Esophagus muscularis mucosa (tissue), 4 donors: ENCODE measurements around the gene PNPT1. TPM values are rescaled to one million over a fixed set of nuclear protein-coding genes. Genes with fewer than 3 reads are reported as not detected.
"Not testable (repeated sequence)": the region's sequence is repeated elsewhere in the genome, so short reads cannot be mapped to it uniquely, and the experiment has no call there.

Experiments used
- DNase-seq: peaks from one replicate; pipeline ENCODE4 v3.0.0-alpha.2; 2017; ENCODE audit errors: extremely low spot score
- H3K27ac ChIP-seq, 4 donors: fragments of 200-600 bp; sonication (generic); replicated peaks in 1 of 4; 1 replicate in 3 of 4; 2 replicates in 1 of 4; pipeline ENCODE4 v1.5.1; 2016 to 2019; ENCODE audit warnings: mild to moderate bottlenecking in 1 of 4
- H3K27me3 ChIP-seq, 4 donors: fragments of 200-600 bp; sonication (generic); one replicate each; pipeline versions ENCODE4 v1.5.1 to v1.6.0; 2016 to 2019
- H3K36me3 ChIP-seq, 4 donors: fragments of 200-600 bp; sonication (generic); one replicate each; pipeline ENCODE4 v1.5.1; 2016 to 2019
- H3K4me1 ChIP-seq, 4 donors: fragments of 200-600 bp; sonication (generic); one replicate each; pipeline ENCODE4 v1.5.1; 2016 to 2019
- H3K4me3 ChIP-seq, 4 donors: fragments of 200-600 bp; sonication (generic); 1 replicate in 2 of 4; 2 replicates in 2 of 4; pipeline ENCODE4 v1.5.1; 2016 to 2019; ENCODE audit warnings: mild to moderate bottlenecking in 4 of 4, moderate library complexity in 1 of 4
- H3K9me3 ChIP-seq, 4 donors: fragments of 200-600 bp; sonication (generic); 1 replicate in 3 of 4; 2 replicates in 1 of 4; pipeline ENCODE4 v1.5.1; 2016 to 2019
- EP300 ChIP-seq: sonication (generic); formaldehyde crosslinking; IDR thresholded peaks from one replicate; pipeline ENCODE4 v1.6.1; 2017; ENCODE audit warnings: antibody characterized with exemption
- POLR2A ChIP-seq: fragments of 450-650 bp; IDR thresholded peaks from one replicate; pipeline ENCODE4 v1.6.1; 2017; ENCODE audit warnings: antibody characterized with exemption, moderate library complexity, mild to moderate bottlenecking, low read depth
- POLR2AphosphoS5 ChIP-seq, 2 donors: sonication (generic); formaldehyde crosslinking; IDR thresholded peaks; one replicate each; pipeline ENCODE4 v1.6.1; 2017; ENCODE audit warnings: antibody characterized with exemption in 2 of 2
- WGBS: methylation state at CpG from one replicate; pipeline ENCODE4 v1.1.5; 2018; 5-methylcytosine and 5-hydroxymethylcytosine counted together
- intact Hi-C: fragments of 100-400 bp; cut with DNase I; formaldehyde crosslinking; loops from one replicate; pipeline ENCODE4 v1.15.1; 2023
- total RNA-seq, 4 donors: library from RNA; depleted of rRNA; stranded (reverse); fragments of >200 nt; gene quantifications; one replicate each; pipeline versions ENCODE4 v1.1.0 to v1.2.1, GENCODE V29; 2016
- TF ChIP-seq, protein P1 (sequence below), 3 experiments: fragments of 200-600 bp in 2 of 3; fragments of 450-650 bp in 1 of 3; sonication (generic) in 2 of 3; IDR thresholded peaks; one replicate each; pipeline ENCODE4 v1.5.1; 2017 to 2019; ENCODE audit warnings: antibody characterized with exemption in 3 of 3, mild to moderate bottlenecking in 2 of 3, moderate library complexity in 1 of 3

PNPT1 gene
- total RNA-seq, 4 donors from 2014 or later: 13.1 to 17.2 (median 15.6) TPM

DNA sequence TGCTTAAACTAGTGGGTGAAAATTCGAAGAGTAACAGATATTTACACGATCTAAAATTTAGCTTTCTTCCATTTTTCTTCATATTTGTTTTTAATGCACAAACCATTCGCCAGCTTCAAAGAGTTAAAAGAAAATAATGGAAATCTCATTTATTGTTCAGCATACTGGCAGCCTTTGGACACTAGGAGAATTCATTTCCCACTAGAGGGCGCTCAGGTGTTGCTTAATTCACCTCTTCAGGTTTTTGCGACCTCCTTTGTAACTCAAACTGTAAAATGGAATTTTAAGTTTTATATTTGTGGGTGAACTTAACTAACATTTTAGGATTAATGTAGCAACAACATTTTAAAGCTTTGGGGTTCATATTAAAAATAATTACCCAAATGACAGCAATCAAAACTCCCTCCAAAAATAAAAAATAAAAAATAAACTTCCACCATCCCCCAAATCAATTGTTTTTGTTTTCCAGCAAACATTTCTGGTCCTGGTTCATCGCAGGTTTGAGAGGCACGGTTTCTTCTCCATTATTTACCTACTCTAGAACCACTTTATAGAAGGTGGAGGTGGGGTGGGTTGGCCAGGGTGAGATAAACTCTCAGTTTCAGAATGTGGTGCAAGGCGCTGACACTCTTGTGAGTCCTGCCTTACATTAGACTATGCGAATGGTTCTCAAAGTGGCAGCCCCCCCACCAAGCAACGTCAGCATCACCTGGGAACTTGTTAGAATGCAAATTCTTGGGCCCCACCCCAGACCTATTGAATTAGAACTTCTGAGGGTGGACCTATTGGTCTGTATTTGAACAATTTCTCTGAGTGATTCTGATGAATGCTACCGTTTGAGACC, 24.7 kb upstream of the PNPT1 start:
- DNase-seq: no peak
- Histone ChIP-seq H3K4me3 (no peak overlapping the region), H3K4me1 (no peaks in the 10 kb centered on the region), H3K36me3 (no peaks in the 10 kb centered on the region), H3K27ac (no peak overlapping the region), H3K9me3 (no peaks in the 10 kb centered on the region), H3K27me3 (no peaks in the 10 kb centered on the region)
- 33% methylated on average over 11 of the region's 11 CpGs for WGBS
- TF ChIP-seq EP300: no peak
- no peak for TF ChIP-seq POLR2A
- TF ChIP-seq, protein P1, sequence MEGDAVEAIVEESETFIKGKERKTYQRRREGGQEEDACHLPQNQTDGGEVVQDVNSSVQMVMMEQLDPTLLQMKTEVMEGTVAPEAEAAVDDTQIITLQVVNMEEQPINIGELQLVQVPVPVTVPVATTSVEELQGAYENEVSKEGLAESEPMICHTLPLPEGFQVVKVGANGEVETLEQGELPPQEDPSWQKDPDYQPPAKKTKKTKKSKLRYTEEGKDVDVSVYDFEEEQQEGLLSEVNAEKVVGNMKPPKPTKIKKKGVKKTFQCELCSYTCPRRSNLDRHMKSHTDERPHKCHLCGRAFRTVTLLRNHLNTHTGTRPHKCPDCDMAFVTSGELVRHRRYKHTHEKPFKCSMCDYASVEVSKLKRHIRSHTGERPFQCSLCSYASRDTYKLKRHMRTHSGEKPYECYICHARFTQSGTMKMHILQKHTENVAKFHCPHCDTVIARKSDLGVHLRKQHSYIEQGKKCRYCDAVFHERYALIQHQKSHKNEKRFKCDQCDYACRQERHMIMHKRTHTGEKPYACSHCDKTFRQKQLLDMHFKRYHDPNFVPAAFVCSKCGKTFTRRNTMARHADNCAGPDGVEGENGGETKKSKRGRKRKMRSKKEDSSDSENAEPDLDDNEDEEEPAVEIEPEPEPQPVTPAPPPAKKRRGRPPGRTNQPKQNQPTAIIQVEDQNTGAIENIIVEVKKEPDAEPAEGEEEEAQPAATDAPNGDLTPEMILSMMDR (IDR thresholded peaks at IDR 0.05): peak; percentile 62 to 80 (median 72)
- TF ChIP-seq POLR2AphosphoS5 (IDR thresholded peaks at IDR 0.05): no peak
- intact Hi-C loops: loop anchor here (5.0 kb wide), 2 partner anchors 294 to 414 kb away; no protein-coding TSS in a partner anchor

DNA sequence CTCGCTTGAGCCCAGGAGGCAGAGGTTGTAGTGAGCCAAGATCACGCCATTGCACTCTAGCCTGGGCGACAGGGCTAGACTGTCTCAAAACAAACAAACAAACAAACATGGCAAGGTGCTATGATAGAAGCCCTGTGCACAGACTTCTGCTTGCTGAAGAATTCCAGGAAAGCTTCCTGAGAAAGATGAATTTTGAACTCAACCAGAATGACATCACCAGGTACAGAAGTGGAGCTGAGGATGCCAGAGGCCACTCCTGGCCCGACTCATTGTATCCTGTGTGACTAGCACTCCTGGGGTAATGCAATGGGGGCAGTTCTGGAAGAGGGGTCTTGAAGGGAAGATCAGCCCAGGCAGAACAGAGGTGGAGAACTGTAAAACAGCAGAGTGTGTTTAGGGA, 22.0 kb upstream of the PNPT1 start:
- Histone ChIP-seq H3K36me3 (no peaks in the 10 kb centered on the region), H3K4me3 (no peak overlapping the region), H3K27me3 (no peaks in the 10 kb centered on the region), H3K27ac (no peak overlapping the region), H3K9me3 (no peaks in the 10 kb centered on the region), H3K4me1 (no peaks in the 10 kb centered on the region)
- intact Hi-C loops: loop anchor here (5.0 kb wide), 2 partner anchors 297 to 417 kb away; no protein-coding TSS in a partner anchor
- TF ChIP-seq POLR2AphosphoS5 (IDR thresholded peaks at IDR 0.05): no peak
- no peak for TF ChIP-seq EP300
- TF ChIP-seq POLR2A: no peak
- TF ChIP-seq, protein P1 (IDR thresholded peaks at IDR 0.05): no peak
- DNase-seq: no peak
- WGBS: 91% methylated on average over 4 of the region's 4 CpGs

DNA sequence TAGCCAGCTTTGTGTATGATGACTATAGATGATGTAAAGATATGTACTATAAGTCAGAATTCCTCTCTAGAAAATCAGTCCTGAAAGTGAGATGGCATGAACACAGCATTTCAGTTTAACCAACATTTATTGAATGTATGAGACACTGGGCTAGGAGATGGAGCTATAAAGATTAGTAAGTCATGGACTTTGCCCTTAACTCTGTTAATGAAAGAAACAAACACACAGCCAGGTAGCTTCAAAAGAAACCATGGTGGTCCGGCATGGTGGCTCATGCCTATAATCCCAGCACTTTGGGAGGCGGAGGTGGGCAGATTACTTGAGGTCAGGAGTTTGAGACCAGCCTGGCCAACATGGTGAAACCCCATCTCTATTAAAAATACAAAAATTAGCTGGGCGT, 21.5 kb upstream of the PNPT1 start:
- H3K4me1 ChIP-seq, H3K9me3 ChIP-seq, DNase-seq, H3K27ac ChIP-seq, H3K36me3 ChIP-seq, H3K27me3 ChIP-seq, H3K4me3 ChIP-seq: not testable (repeated sequence)
- intact Hi-C loops: loop anchor here (5.0 kb wide), 2 partner anchors 297 to 417 kb away; no protein-coding TSS in a partner anchor
- WGBS: 94% methylated on average over 3 of the region's 3 CpGs

DNA sequence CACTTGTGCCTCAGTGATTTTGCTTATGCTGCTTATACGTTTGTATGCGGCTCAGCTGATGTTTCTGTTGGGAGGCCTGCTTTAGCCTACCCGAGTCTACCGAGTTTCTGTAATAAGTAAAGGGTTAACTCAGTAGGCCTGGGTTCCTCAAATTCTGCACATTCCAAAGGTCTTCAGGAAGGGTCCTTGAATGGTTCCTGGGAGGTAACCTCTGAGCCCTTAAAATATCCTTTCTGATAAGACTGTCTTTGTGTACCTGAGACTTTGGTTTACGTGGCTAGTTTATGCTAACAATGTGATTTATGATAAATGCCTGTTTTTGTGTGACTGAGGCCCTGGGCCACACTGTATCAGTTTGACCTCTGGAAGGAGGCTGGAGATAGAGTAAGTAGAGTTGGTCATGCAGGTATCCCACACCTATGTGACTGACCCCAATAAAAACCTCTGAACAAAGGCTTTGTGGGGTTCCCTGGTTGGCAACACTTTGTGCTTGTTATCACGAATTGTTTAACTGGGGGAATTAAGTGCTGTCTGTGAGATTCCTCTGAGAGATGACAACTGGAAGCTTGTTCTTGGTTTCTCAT, 18.9 kb upstream of the PNPT1 start:
- Histone ChIP-seq H3K27me3 (no peaks in the 10 kb centered on the region), H3K9me3 (no peaks in the 10 kb centered on the region), H3K4me3 (no peak overlapping the region), H3K4me1 (no peaks in the 10 kb centered on the region), H3K36me3 (no peaks in the 10 kb centered on the region), H3K27ac (no peak overlapping the region)
- intact Hi-C loops: no loop called here
- no peak for DNase-seq
- WGBS: 64% methylated on average over 6 of the region's 6 CpGs
- TF ChIP-seq POLR2A (no peak), EP300 (no peak), POLR2AphosphoS5 (IDR thresholded peaks at IDR 0.05) (no peak)
- TF ChIP-seq, protein P1 (IDR thresholded peaks at IDR 0.05): no peak

DNA sequence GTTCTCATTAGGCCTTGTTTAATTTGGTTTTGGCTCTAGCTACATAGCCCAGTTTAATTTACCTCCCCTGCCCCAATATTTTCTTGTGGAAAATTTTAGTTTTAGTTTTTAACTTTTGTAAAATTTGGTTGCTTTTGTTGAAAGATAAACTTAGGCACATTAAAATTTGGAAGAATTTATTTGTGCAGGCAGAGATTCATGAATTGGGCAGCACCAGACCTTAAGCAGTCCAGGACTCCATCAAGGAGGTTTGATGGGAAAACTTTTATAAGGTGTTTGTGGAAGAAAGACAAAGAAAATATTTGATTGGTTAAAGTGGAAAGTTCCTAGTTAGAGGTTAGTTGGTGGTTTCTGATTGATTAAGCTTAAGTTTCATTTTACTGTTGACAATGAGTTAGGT, 16.4 kb upstream of the PNPT1 start:
- H3K27ac ChIP-seq: no peak overlapping the region
- H3K27me3 ChIP-seq: peaks cover 0 to 6% (median 0%) of the 10 kb centered on the region in 4 donors
- no peak overlapping the region for H3K4me3 ChIP-seq
- no peaks in the 10 kb centered on the region for H3K4me1 ChIP-seq
- no peaks in the 10 kb centered on the region for H3K36me3 ChIP-seq
- intact Hi-C loops: no loop called here
- no peak for DNase-seq
- TF ChIP-seq, protein P1 (IDR thresholded peaks at IDR 0.05): no peak
- TF ChIP-seq POLR2AphosphoS5 (IDR thresholded peaks at IDR 0.05) (no peak), POLR2A (no peak), EP300 (no peak)
- H3K9me3 ChIP-seq: no peaks in the 10 kb centered on the region
